ENCODE measurements around the gene ACTR2. TPM values are rescaled to one million over a fixed set of nuclear protein-coding genes. Genes with fewer than 3 reads are reported as not detected.
A peak's percentile ranks its signal among the peaks of the same experiment; 100 is the strongest.

ACTR2 gene
- total RNA-seq, 3 donors from 2014 or later: 235 to 273 (median 268) TPM

GRCh38 chr2:65186872-65187851, 40.5 kb upstream of the ACTR2 start:
- peak; percentile 73 to 93 (median 87) for DNase-seq
- H3K4me3 ChIP-seq: no peak overlapping the region
- ATAC-seq: peak; percentile 88
- peak; percentile 73 for TF ChIP-seq CTCF (IDR thresholded peaks at IDR 0.05)
- H3K4me1 ChIP-seq (ENCODE audit: low read depth): peaks cover 14% of the 10 kb centered on the region
- intact Hi-C loops (cut with DNase I, micrococcal nuclease): loop anchor here (10.0 kb wide), 2 partner anchors 112 to 122 kb away; no protein-coding TSS in a partner anchor
- H3K36me3 ChIP-seq (ENCODE audit: low read depth): no peaks in the 10 kb centered on the region
- no peaks in the 10 kb centered on the region for H3K9me3 ChIP-seq

- no peak for DNase-seq
- Histone ChIP-seq H3K4me3 (no peak overlapping the region), H3K36me3 (ENCODE audit: low read depth) (no peaks in the 10 kb centered on the region), H3K4me1 (ENCODE audit: low read depth) (no peaks in the 10 kb centered on the region), H3K9me3 (no peaks in the 10 kb centered on the region)
- no peak for TF ChIP-seq CTCF (IDR thresholded peaks at IDR 0.05)
- intact Hi-C loops (cut with DNase I, micrococcal nuclease): no loop called here
- ATAC-seq: no peak
These were observed 34.2 kb upstream of the ACTR2 start for GRCh38 chr2:65193446-65193845.

DNA sequence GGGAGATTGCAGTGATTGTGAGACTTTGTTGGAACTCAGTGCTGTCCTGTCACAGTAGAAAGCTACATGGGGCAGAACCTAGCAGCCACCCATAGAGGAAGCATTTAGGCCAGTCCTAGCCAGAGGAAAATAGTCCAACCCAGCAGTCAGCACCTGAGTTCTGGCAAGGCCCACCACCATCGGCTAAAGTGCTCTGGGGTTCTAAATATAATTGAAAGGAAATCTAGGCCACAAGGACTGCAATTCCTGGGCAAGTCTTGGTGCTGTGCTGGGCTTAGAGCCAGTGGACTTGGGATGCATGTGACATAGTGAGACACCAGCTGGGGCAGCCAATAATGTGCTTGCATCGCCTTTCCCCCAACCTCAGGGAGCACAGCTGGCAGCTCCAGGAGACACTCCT, 28.9 kb upstream of the ACTR2 start:
- Histone ChIP-seq H3K9me3 (no peaks in the 10 kb centered on the region), H3K36me3 (ENCODE audit: low read depth) (no peaks in the 10 kb centered on the region), H3K4me3 (no peak overlapping the region), H3K4me1 (ENCODE audit: low read depth) (no peaks in the 10 kb centered on the region)
- no peak for ATAC-seq
- no peak for DNase-seq
- TF ChIP-seq CTCF (IDR thresholded peaks at IDR 0.05): no peak
- intact Hi-C loops (cut with DNase I, micrococcal nuclease): no loop called here

DNA sequence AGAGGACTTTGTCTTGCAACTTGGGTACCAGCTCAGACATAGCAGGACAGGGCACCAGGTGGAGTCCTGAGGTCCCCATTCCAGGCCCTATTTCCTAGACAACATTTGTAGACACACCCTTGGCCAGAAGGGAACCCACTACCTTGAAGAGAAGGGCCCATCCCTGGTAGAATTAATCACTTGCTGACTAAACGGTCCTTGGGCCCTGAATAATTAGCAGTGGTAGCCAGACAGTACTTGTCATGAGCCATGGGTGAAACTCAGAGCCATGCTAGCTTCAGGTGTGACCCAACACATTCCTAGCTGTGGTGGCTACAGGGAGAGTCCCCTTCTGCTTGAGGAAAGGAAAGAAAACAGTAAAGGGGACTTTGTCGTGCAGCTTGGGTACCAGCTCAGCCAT, 28.5 kb upstream of the ACTR2 start:
- Histone ChIP-seq H3K36me3 (ENCODE audit: low read depth) (no peaks in the 10 kb centered on the region), H3K4me3 (no peak overlapping the region), H3K4me1 (ENCODE audit: low read depth) (no peaks in the 10 kb centered on the region), H3K9me3 (no peaks in the 10 kb centered on the region)
- ATAC-seq (no peak), DNase-seq (no peak)
- intact Hi-C loops (cut with DNase I, micrococcal nuclease): no loop called here
- TF ChIP-seq CTCF (IDR thresholded peaks at IDR 0.05): no peak

- H3K36me3 ChIP-seq (ENCODE audit: low read depth): no peaks in the 10 kb centered on the region
- TF ChIP-seq CTCF (IDR thresholded peaks at IDR 0.05): no peak
- H3K4me3 ChIP-seq: no peak overlapping the region
- no peak for ATAC-seq
- no peak for DNase-seq
- no peaks in the 10 kb centered on the region for H3K9me3 ChIP-seq
- intact Hi-C loops (cut with DNase I, micrococcal nuclease): no loop called here
- no peaks in the 10 kb centered on the region for H3K4me1 ChIP-seq (ENCODE audit: low read depth)
These were observed 27.7 kb upstream of the ACTR2 start for GRCh38 chr2:65199891-65200290.
